ENCODE measurements around the gene MED25.

The MED25 gene

GRCh38 chr19:49866933-49867782 lies 49.1 kb downstream of the MED25 start, which contains the start of gene PNKP:
Gene PNKP, minus strand, starts transcription at chr19:49867576. Its CDS starts 372 bp downstream, at chr19:49867204.
- DNase-seq (ENCODE audit: low read depth): peak; percentile 96
- TF ChIP-seq CTCF (IDR thresholded peaks at IDR 0.05; ENCODE audit: insufficient read depth, low read depth, low read length, missing control alignments): no peak
- peak within 1 kb of the TSS; percentile 74 for H3K4me3 ChIP-seq (ENCODE audit: low read depth, low read length)

DNA sequence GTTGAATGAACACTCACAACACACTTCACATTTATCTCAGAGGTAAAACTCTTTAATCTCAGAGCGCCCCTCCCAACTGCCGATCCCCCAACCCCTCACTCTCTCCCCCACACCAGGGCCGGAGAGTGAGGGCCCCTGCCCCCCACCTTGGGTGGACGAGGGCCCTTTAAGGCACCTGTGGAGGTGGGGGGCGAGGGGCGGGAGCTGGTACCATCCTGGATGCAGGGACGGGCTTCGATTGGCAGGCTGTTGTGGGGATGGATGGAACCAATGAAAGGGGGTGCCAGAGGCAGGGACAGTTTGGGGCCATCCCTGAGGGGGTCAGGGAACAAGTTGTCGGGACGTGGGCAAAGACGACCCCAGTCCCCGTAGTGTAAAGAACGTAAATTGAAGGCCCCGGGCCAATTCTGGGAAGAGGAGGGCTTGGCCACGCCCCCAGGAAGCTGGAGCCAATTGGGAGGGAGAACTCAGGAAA lies 51.0 kb downstream of the MED25 start:
- TF ChIP-seq CTCF (IDR thresholded peaks at IDR 0.05; ENCODE audit: insufficient read depth, low read depth, low read length, missing control alignments): no peak
- no peak for DNase-seq (ENCODE audit: low read depth)
- peak overlapping the region; percentile 51 for H3K4me3 ChIP-seq (ENCODE audit: low read depth, low read length)

DNA sequence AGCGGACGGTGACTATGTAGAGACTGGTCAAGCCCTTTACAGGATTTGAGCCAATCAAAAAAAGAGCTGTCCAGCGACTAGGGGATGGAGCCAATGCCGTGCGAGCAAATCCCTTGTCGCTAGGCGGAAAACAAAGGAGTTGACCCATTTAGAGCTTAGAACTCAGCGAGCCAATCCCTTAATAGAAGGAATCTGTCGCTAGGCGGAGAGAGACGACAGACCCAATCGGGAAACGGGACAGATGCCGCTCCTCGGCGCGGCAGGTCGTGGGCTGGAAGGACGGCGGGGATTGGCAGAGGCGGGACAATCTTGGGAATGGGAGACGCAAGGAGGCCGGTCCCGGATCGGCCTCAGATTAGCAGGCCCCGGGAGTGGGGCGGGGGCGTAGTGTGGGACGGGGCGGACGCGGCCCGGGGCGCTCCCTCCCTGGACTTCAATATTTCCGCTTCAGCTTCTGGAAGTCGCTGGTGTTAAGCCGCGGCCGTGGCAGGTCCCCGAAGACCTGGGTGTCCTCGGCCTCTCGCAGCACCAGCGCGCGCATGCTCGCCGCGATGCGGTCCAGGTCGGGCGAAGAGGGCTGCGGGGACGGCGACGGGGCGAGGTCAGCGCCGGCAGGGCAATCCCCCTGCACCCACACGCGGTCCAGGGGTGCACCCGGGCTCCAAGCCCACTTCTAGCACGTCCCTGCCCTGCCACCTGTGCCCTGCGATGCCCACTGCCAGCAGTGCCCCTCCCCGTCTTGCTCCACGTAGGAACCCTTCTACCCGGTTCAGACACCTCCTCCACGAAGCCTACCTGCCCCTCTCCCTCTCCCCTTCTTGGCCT lies 51.6 kb downstream of the MED25 start:
- DNase-seq (ENCODE audit: low read depth): peak; percentile 99
- H3K4me3 ChIP-seq (ENCODE audit: low read depth, low read length): peak overlapping the region; percentile 69
- no peak for TF ChIP-seq CTCF (IDR thresholded peaks at IDR 0.05; ENCODE audit: insufficient read depth, low read depth, low read length, missing control alignments)

- DNase-seq (ENCODE audit: low read depth): no peak
- TF ChIP-seq CTCF (IDR thresholded peaks at IDR 0.05; ENCODE audit: insufficient read depth, low read depth, low read length, missing control alignments): no peak
- H3K4me3 ChIP-seq (ENCODE audit: low read depth, low read length): peak overlapping the region; percentile 69
Observed at GRCh38 chr19:49870309-49870901, 52.3 kb downstream of the MED25 start.

- no peak for DNase-seq (ENCODE audit: low read depth)
- no peak overlapping the region for H3K4me3 ChIP-seq (ENCODE audit: low read depth, low read length)
- TF ChIP-seq CTCF (IDR thresholded peaks at IDR 0.05; ENCODE audit: insufficient read depth, low read depth, low read length, missing control alignments): no peak
Observed at GRCh38 chr19:49871349-49871985, 53.4 kb downstream of the MED25 start.
